Activated gamma-delta T cell (primary cell): ENCODE data around the gene ADAT1.

Source experiments
- DNase-seq: peaks from one replicate; lab custom pipeline; 2025; lab: John Stamatoyannopoulos, UW
- total RNA-seq, 2 donors: gene quantifications; one replicate each; lab custom pipeline; 2026; lab: John Stamatoyannopoulos, UW

The ADAT1 gene
- 49.2 to 56.8 reads per million in 2 donors for total RNA-seq

GRCh38 chr16:75622761-75623605, at the start of gene ADAT1:
Gene ADAT1, minus strand, starts transcription at chr16:75623281. Its CDS starts 2,482 bp downstream, at chr16:75620799.
- peak; percentile 94 for DNase-seq

GRCh38 chr16:75667503-75667902, 44.4 kb upstream of the ADAT1 start:
- DNase-seq, result no peak

GRCh38 chr16:75660726-75661302, 37.7 kb upstream of the ADAT1 start:
- no peak for DNase-seq

- no peak for DNase-seq
These were observed 37.2 kb upstream of the ADAT1 start for GRCh38 chr16:75660321-75660720.

GRCh38 chr16:75658175-75658574, 35.1 kb upstream of the ADAT1 start:
- no peak for DNase-seq

- DNase-seq, result no peak
These were observed 30.8 kb upstream of the ADAT1 start for GRCh38 chr16:75653922-75654321.

- peak; percentile 48 for DNase-seq
These were observed 25.4 kb upstream of the ADAT1 start for GRCh38 chr16:75648265-75649076.

GRCh38 chr16:75647492-75648264, 24.6 kb upstream of the ADAT1 start, which contains the start of the genes KARS1 and TERF2IP:
Gene KARS1, minus strand, starts transcription at chr16:75647665. Its CDS starts 26 bp downstream, at chr16:75647639.
Gene TERF2IP, plus strand, starts transcription at chr16:75647773. Its CDS starts 110 bp downstream, at chr16:75647883.
- DNase-seq, result peak; percentile 91

GRCh38 chr16:75647112-75647491, 24.0 kb upstream of the ADAT1 start:
- DNase-seq, result no peak

GRCh38 chr16:75644240-75645012, 21.3 kb upstream of the ADAT1 start:
- no peak for DNase-seq

GRCh38 chr16:75640598-75640997, 17.5 kb upstream of the ADAT1 start:
- DNase-seq, result no peak

- no peak for DNase-seq
These were observed 12.0 kb upstream of the ADAT1 start for GRCh38 chr16:75635036-75635435.

- no peak for DNase-seq
These were observed 9.8 kb upstream of the ADAT1 start for GRCh38 chr16:75632857-75633256.

- no peak for DNase-seq
These were observed 7.0 kb upstream of the ADAT1 start for GRCh38 chr16:75630052-75630451.

GRCh38 chr16:75629132-75629531, 6.1 kb upstream of the ADAT1 start:
- DNase-seq, result no peak

- no peak for DNase-seq
These were observed 5.3 kb upstream of the ADAT1 start for GRCh38 chr16:75628351-75628750.

- DNase-seq, result no peak
These were observed 4.8 kb upstream of the ADAT1 start for GRCh38 chr16:75627851-75628250.

GRCh38 chr16:75626806-75627205, 3.7 kb upstream of the ADAT1 start:
- DNase-seq, result no peak

GRCh38 chr16:75624921-75625334, 1.8 kb upstream of the ADAT1 start:
- no peak for DNase-seq

GRCh38 chr16:75621170-75621477, 2.0 kb downstream of the ADAT1 start:
- DNase-seq, result no peak
